GM13977 (cell line): ENCODE results near the gene KCNJ12.
"Not testable (repeated sequence)": the region's sequence is repeated elsewhere in the genome, so short reads cannot be mapped to it uniquely, and the experiment has no call there.

Experiments used
- DNase-seq: peaks from one replicate; pipeline ENCODE4 v3.0.0; 2012; ENCODE audit warnings: low spot score
- in situ Hi-C: fragments of 300-500 bp; cut with MboI; formaldehyde crosslinking; loops from one replicate; pipeline ENCODE4 v1.12.0; 2022; ENCODE audit warnings: low sequenced_read_pairs, low pct_unique_long_range_greater_than_20kb, mixed read lengths, inconsistent platforms; ENCODE audit not compliant: unreplicated experiment

Gene KCNJ12

GRCh38 chr17:21408224-21408623, 32.1 kb downstream of the KCNJ12 start:
- in situ Hi-C loops, DNase-seq: not testable (repeated sequence)

GRCh38 chr17:21408766-21409300, 32.7 kb downstream of the KCNJ12 start:
- in situ Hi-C loops, DNase-seq: not testable (repeated sequence)

GRCh38 chr17:21409388-21409787, 33.2 kb downstream of the KCNJ12 start:
- in situ Hi-C loops, DNase-seq: not testable (repeated sequence)

- DNase-seq, in situ Hi-C loops: not testable (repeated sequence)
These were observed 33.8 kb downstream of the KCNJ12 start for GRCh38 chr17:21409971-21410370.

DNA sequence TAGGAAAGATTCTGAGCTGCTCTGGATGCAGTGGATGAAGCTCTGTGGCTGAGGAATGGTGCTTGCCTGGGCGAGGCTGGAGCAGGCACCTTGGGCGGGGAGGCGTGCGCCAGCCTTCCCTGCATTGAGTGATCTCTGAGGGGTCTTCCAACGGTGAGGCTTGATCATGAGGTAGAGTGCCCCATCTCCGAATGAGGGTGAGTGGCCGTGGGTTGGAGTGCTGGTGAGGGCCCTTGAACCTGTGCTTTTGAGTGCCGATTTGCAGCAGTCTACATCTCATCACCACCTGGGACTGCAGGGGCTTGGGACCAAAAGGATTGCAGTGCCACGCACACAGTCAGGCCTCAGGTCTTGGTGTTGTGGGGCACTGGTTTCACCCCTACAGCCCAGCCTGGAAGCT, 34.2 kb downstream of the KCNJ12 start:
- in situ Hi-C loops, DNase-seq: not testable (repeated sequence)

DNA sequence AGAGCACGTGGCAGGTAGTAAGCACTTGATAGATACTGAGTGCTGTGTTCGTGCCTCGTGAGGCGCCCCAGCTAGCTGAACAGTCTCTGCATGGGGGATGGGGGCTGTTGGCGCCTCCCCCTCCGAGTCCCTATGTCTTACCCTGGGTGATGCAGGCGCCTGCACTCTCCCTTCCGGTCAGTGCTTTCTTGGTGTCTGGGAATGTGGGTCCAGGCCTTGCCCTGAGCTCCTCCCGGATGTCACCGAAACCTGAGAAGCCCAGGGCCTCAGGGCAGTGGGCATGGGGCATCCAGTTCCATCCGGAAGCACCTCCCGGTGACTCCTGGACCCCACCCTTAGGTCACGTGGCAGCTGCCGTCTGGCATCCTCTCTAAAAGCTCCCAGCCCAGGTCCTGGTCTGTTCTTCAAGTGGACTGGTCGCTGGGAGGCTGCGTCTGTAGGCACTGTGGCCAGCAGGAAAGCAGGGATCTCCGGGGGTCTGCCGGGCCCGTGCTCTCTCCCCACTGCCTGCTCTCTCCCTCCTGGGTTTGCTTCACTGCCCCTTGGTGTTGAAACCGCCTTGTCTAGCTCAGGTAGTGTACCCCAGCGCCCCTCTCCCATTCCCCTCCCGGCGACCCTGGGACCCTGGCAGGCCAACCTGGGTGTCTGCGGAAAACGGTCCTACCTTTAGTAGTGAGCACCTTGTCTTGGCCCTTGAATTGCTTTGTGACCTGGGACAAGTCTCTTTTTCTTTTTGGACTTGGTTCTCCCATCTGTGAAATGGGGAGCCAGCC, 34.9 kb downstream of the KCNJ12 start:
- in situ Hi-C loops, DNase-seq: not testable (repeated sequence)

DNA sequence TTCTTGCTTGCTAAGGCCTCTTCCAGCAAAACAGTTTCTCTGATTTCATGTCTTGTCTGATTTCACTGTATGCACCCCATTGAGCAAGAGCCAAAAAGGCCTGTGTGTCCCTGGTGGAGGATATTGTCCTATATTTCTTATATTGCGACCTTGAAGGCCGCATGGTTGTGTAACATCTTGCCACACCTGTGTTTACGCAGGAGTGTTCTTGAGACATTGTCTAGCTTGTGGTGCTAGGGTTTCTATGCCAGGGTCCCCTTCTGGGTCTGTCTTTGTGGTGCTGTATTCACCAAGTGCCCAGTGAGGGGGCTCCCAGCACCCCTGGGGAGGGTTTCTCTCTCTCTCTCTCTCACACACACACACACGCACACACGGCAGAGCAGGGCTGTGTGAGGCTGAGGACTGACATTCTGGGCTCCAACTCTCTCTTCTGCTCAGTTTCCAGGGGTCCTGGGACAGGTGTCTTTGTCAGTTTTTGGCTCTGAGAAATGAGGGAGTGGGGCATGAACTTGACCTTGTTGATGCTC, 35.6 kb downstream of the KCNJ12 start:
- DNase-seq, in situ Hi-C loops: not testable (repeated sequence)

GRCh38 chr17:21412207-21412681, 36.1 kb downstream of the KCNJ12 start:
- DNase-seq, in situ Hi-C loops: not testable (repeated sequence)

DNA sequence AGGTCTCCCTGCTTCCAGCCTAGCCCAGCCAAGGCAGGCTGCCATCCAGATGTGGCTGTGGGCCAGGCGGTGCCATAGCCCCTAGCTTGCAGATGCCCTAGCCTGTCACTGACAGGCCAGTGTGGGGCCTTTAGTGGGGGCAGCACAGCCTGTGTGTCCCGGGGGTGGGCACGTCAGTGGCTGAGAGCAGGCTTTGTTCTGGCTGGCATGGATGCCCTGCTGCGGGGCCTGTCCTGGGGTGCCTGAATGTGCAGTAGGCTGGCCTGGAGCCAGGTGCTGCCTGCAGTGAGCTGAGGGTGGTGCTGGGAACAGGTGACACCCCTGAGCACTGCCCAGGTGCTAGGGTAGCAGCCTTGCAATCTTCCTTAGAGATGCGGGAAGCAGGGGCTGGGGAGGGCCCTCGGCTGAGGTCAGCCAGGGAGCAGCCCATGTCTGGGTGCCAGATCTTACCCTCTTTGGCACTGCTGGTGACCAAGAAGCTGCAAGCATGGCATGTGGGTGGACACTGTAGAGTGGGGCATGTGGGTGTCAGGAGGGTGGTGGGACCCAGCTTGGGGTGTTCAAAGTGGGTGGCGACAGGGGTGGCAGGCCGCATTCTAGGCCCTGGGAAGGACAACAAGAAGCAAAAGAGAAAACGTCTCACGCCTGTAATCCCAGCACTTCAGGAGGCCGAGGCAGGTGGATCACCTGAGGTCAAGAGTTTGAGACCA, 37.6 kb downstream of the KCNJ12 start:
- DNase-seq, in situ Hi-C loops: not testable (repeated sequence)

GRCh38 chr17:21414616-21415015, 38.5 kb downstream of the KCNJ12 start:
- DNase-seq, in situ Hi-C loops: not testable (repeated sequence)

DNA sequence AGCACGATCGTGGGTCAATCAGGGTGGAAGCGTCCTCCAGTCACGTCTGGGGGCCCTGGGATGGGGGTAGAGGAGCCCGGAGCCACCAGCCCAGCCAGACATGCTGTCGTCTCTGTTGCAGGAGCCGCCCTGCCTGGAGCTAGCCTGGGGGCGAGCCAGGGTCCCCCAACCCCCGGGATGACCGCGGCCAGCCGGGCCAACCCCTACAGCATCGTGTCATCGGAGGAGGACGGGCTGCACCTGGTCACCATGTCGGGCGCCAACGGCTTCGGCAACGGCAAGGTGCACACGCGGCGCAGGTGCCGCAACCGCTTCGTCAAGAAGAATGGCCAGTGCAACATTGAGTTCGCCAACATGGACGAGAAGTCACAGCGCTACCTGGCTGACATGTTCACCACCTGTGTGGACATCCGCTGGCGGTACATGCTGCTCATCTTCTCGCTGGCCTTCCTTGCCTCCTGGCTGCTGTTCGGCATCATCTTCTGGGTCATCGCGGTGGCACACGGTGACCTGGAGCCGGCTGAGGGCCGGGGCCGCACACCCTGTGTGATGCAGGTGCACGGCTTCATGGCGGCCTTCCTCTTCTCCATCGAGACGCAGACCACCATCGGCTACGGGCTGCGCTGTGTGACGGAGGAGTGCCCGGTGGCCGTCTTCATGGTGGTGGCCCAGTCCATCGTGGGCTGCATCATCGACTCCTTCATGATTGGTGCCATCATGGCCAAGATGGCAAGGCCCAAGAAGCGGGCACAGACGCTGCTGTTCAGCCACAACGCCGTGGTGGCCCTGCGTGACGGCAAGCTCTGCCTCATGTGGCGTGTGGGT, 39.2 kb downstream of the KCNJ12 start:
- DNase-seq, in situ Hi-C loops: not testable (repeated sequence)

DNA sequence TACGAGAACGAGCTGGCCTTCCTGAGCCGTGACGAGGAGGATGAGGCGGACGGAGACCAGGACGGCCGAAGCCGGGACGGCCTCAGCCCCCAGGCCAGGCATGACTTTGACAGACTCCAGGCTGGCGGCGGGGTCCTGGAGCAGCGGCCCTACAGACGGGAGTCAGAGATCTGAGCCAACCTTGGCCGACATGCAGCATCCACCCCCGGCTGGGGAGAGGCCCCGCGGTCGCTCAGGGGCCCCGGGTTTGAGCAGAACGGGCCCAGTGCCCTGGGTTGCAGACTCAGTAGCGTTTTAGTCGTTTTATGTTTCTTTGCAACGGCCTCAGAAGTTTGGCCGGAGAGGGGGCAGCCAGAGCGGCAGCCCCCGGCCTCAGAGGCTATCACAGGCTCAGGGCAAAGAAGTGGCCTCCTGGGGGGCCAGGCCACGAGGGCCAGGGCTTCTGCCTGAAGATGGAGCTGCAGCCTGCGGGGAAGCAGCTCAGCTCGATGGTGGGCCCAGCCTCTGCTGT, 40.4 kb downstream of the KCNJ12 start:
- DNase-seq, in situ Hi-C loops: not testable (repeated sequence)

DNA sequence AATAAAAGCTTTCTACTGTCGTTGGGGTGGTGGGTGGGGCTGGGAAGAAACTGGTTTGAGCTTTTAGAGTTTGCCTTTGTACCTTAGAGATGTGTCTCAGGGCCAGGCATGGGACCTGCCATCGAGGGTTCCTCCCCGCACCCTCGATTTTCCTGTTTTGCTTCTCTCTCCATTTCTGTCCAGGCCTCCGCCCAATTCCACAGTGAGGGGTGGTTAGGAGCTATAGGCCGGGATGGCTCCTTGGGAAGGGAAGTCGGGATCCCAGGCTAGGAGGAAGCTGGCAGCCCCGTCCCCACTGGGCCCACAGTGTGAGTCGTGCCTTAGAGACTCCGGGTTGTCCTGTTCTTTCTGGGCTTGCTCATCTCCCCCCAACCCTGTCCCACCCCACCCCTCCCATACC, 41.2 kb downstream of the KCNJ12 start:
- in situ Hi-C loops, DNase-seq: not testable (repeated sequence)
